Measurements from ENCODE around the gene TNRC18.
"Not testable (repeated sequence)": the region's sequence is repeated elsewhere in the genome, so short reads cannot be mapped to it uniquely, and the experiment has no call there.

The TNRC18 gene

DNA sequence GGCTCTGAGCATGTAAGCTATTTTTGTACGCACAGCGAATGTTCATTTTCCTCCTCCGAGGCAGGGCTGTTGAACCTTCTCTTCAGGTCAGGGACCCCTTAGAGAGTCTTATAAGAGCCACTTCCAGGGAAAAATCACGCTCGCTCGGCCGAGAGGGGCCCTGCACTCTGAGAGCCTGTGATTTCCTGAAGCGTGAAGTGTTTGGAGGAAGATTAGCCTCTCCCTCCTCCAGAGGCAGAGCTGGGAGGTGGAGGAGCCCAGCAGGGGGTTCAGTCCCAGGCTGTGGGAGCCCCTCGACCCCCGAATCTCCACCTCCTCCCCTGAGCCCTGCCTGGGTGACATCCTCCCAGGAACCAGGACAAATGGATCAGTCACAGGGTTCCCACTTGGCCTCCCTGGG is 160.6 kb downstream of the TNRC18 start:
- not testable (repeated sequence) for DNase-seq

DNA sequence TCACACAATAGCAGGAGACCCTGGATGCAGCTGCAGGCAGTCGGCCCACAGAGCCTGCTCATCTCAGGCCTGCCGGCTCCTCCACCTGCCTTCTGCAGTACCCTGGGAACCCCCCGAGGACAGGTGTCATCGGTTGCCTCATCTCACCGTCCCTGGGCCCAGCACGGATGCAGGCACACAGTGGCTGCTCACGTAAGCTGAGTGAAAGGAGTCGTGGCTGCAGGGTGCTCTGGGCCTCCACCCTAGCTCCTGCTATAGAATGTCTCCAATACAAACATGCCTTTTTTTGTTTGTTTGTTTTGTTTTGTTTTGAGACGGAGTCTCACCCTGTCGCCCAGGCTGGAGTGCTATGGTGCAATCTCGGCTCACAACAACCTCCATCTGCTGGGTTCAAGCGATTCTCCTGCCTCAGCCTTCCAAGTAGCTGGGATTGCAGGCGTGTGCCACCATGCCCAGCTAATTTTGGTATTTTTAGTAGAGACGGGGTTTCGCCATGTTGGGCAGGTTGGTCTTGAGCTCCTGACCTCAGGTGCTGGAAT is 163.0 kb downstream of the TNRC18 start:
- DNase-seq = not testable (repeated sequence)

All from RPMI8226 (cell line).